Ovary (tissue), 9 donors: ENCODE results near the gene CDKAL1. TPM values are rescaled to one million over a fixed set of nuclear protein-coding genes. Genes with fewer than 3 reads are reported as not detected.

Experiments
- DNase-seq, 5 donors: peaks; one replicate each; pipeline ENCODE4 v3.0.0-alpha.2; 2019 to 2020
- H3K27ac ChIP-seq, 2 donors: fragments of 200-600 bp; one replicate each; pipeline versions ENCODE4 v1.5.1 to v1.8.0; 2019 to 2022
- H3K27me3 ChIP-seq: fragments of 200-600 bp; one replicate; pipeline ENCODE4 v1.8.0; 2022
- H3K36me3 ChIP-seq: fragments of 200-600 bp; sonication (generic); one replicate; pipeline ENCODE4 v1.5.1; 2019
- H3K4me1 ChIP-seq: one replicate; pipeline ENCODE4 v1.8.1; 2013; ENCODE audit warnings: mild to moderate bottlenecking, moderate library complexity; ENCODE audit not compliant: insufficient read depth
- H3K4me3 ChIP-seq: fragments of 200-600 bp; sonication (generic); one replicate; pipeline ENCODE4 v1.5.1; 2017
- H3K9me3 ChIP-seq, 2 donors: fragments of 200-600 bp in 1 of 2; sonication (generic) in 1 of 2; one replicate each; pipeline versions ENCODE4 v1.5.1 to v1.8.1; 2013 to 2019; ENCODE audit warnings: mild to moderate bottlenecking in 1 of 2, moderate library complexity in 1 of 2
- EP300 ChIP-seq: sonication (generic); formaldehyde crosslinking; IDR thresholded peaks from one replicate; pipeline ENCODE4 v1.6.1; 2017; ENCODE audit warnings: antibody characterized with exemption
- POLR2A ChIP-seq: fragments of 450-650 bp; IDR thresholded peaks from one replicate; pipeline ENCODE4 v1.6.1; 2017; ENCODE audit warnings: antibody characterized with exemption, mild to moderate bottlenecking, moderate library complexity
- WGBS, 3 donors: extraction: QIAGEN DNeasy Blood & Tissue Kit in 1 of 3; methylation state at CpG; one replicate each; pipeline versions ENCODE4 v1.1.5 to v1.1.7; 2013 to 2017; 5-methylcytosine and 5-hydroxymethylcytosine counted together
- intact Hi-C, 4 donors: fragments of 100-400 bp; cut with DNase I; formaldehyde crosslinking; loops; one replicate each; pipeline versions ENCODE4 v1.11.0 to v1.15.1; 2022 to 2023
- polyA plus RNA-seq, 2 donors: library from polyadenylated mRNA; stranded (reverse); fragments of 200-250 nt in 1 of 2; fragments of 350-450 nt in 1 of 2; fragmentation: Illumina TruSeq in 1 of 2; extraction: RNeasy Lipid Tissue Mini Kit (QIAGEN cat#74804) in 1 of 2; gene quantifications; one replicate each; pipeline ENCODE4 v1.2.3, GENCODE V29; 2013 to 2014
- total RNA-seq, 7 donors: library from RNA; depleted of rRNA in 2 of 7; stranded (reverse); fragments of >200 nt in 2 of 7; fragmentation: NEBNext Ultra II Directional in 3 of 7; extraction: Animal tissue kit (Norgen Biotek cat#: 25700) in 3 of 7; gene quantifications; one replicate each; pipeline versions ENCODE4 v1.1.0 to v1.2.4, GENCODE V29; 2016 to 2023
- TF ChIP-seq, protein P1 (sequence below), 3 donors: fragments of 450-650 bp in 2 of 3; fragments of 200-600 bp in 1 of 3; IDR thresholded peaks; one replicate each; pipeline versions ENCODE4 v1.5.1 to v1.8.0; 2016 to 2022; ENCODE audit warnings: antibody characterized with exemption in 3 of 3, mild to moderate bottlenecking in 1 of 3
- donor health status: DM: no; HTN: no; CAD: no; lungs with moderate emphysema.
- donor health status: DM: no; HTN: no; CAD: no.
- donor health status: Bipolar disorder and iron deficiency.
- donor health status: DM: yes; HTN: yes; CAD: no.
- donor health status: DM: no; HTN: no; CAD: no.
- donor health status: DM: yes; HTN: yes; CAD: no.

The CDKAL1 gene
- total and polyA plus RNA-seq, 9 donors: 6.8 to 21.3 (median 18.9) TPM

DNA sequence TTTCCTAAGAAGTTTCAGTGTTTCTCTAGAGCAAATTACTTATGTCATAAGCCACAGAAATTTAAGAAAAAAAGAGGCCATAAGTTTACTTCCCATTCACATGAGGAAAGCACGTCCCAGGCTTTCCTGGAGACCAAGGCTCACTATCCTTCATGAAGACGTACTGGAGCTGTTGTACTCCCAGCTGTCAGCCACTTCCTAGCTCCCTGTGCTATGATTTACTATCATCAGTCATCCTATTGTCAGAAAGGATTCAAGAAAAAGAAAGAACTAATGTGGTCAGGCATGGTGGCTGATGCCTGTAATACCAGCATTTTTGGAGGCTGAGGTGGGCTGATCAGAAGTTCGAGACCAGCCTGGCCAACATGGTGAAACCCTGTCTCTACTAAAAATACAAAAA, 721.9 kb downstream of the CDKAL1 start:
- WGBS, 3 donors: 87 to 89% (median 89%) methylated on average over 3 of the region's 3 CpGs
- no peaks in the 10 kb centered on the region for H3K9me3 ChIP-seq

DNA sequence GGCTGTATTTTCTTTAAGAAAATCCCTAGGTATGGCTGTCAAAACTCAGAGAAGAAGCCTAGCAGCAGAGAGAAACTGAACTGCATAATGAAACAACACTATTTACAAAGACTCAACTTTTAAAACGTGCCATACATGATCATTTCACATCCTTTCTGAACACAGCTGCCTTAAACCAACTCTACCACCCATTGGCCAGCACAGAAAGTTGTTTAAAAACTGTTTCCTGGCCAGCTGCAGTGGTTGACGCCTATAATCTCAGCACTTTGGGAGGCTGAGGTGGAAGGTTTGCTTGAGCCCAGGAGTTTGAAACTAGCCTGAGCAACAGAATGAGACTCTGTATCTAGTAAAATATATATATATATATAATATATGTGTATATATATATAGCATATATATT, 722.9 kb downstream of the CDKAL1 start:
- H3K4me3 ChIP-seq: no peak overlapping the region
- H3K27me3 ChIP-seq: no peaks in the 10 kb centered on the region
- H3K9me3 ChIP-seq: no peaks in the 10 kb centered on the region
- WGBS, 3 donors: 40 to 55% (median 46%) methylated on average over 2 of the region's 2 CpGs
- H3K27ac ChIP-seq: no peak overlapping the region
- no peak for DNase-seq
- intact Hi-C loops: no loop called here
- H3K4me1 ChIP-seq: no peaks in the 10 kb centered on the region
- H3K36me3 ChIP-seq: no peaks in the 10 kb centered on the region
- TF ChIP-seq EP300: no peak
- no peak for TF ChIP-seq POLR2A
- TF ChIP-seq, protein P1, sequence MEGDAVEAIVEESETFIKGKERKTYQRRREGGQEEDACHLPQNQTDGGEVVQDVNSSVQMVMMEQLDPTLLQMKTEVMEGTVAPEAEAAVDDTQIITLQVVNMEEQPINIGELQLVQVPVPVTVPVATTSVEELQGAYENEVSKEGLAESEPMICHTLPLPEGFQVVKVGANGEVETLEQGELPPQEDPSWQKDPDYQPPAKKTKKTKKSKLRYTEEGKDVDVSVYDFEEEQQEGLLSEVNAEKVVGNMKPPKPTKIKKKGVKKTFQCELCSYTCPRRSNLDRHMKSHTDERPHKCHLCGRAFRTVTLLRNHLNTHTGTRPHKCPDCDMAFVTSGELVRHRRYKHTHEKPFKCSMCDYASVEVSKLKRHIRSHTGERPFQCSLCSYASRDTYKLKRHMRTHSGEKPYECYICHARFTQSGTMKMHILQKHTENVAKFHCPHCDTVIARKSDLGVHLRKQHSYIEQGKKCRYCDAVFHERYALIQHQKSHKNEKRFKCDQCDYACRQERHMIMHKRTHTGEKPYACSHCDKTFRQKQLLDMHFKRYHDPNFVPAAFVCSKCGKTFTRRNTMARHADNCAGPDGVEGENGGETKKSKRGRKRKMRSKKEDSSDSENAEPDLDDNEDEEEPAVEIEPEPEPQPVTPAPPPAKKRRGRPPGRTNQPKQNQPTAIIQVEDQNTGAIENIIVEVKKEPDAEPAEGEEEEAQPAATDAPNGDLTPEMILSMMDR (IDR thresholded peaks at IDR 0.05): no peak

More for the DNA sequence above, 721.9 kb downstream of the CDKAL1 start:
- no peaks in the 10 kb centered on the region for H3K4me1 ChIP-seq
- intact Hi-C loops: no loop called here
- no peaks in the 10 kb centered on the region for H3K36me3 ChIP-seq
- no peak for TF ChIP-seq POLR2A
- TF ChIP-seq, protein P1 (IDR thresholded peaks at IDR 0.05): no peak
- no peak for TF ChIP-seq EP300
- no peak for DNase-seq
- H3K4me3 ChIP-seq: no peak overlapping the region
- H3K27me3 ChIP-seq: no peaks in the 10 kb centered on the region
- H3K27ac ChIP-seq: no peak overlapping the region

DNA sequence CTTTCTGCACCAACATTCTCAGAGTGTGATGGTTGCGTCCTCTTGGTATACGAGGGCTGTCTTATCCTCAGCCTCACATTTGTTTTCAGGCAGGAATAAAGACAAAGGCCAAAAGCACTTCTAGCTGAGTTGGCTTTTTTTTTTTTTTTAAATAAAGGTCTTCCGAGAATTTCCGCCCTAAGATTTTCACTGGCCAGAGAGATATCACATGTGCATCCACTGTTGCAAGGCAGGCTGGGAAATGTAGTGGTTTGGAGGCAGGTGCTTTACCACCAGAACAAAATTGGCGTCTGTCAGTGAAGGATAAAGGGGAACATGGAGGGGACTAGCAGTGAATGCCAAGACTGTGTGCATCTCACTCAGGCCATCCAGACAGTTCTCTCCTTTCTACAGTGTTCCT, 724.4 kb downstream of the CDKAL1 start:
- DNase-seq: no peak
- TF ChIP-seq EP300 (no peak), POLR2A (no peak)
- TF ChIP-seq, protein P1 (IDR thresholded peaks at IDR 0.05): no peak
- Histone ChIP-seq H3K27me3 (no peaks in the 10 kb centered on the region), H3K36me3 (no peaks in the 10 kb centered on the region), H3K27ac (no peak overlapping the region), H3K4me1 (no peaks in the 10 kb centered on the region), H3K9me3 (no peaks in the 10 kb centered on the region), H3K4me3 (no peak overlapping the region)
- WGBS, 3 donors: 74 to 91% (median 76%) methylated on average over 5 of the region's 5 CpGs
- intact Hi-C loops: no loop called here

DNA sequence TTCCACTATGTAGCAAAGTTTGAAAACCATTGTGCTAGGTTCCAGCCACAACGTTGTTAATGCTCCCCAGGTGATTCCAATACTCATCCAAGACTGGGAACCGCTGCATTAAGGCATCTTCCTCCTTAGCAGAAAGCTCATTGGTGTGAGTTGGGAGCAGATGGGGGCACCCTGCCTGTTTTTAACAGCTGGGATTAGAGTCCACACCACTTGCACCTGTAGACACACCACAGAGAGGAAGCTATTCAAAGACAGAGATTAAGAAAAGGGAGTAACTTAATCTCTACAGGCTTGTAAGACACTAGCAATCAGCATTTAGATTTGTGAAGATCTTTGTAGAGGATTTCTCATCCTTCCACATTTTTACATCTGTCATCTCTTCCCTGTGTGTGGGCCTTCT, 725.4 kb downstream of the CDKAL1 start:
- H3K27me3 ChIP-seq: no peaks in the 10 kb centered on the region
- no peaks in the 10 kb centered on the region for H3K36me3 ChIP-seq
- 76 to 89% (median 85%) methylated on average over 2 of the region's 2 CpGs for WGBS, 3 donors
- no peak for DNase-seq
- H3K27ac ChIP-seq: no peak overlapping the region
- intact Hi-C loops: no loop called here
- no peak overlapping the region for H3K4me3 ChIP-seq
- H3K9me3 ChIP-seq: no peaks in the 10 kb centered on the region
- no peaks in the 10 kb centered on the region for H3K4me1 ChIP-seq
- TF ChIP-seq, protein P1 (IDR thresholded peaks at IDR 0.05): no peak
- no peak for TF ChIP-seq EP300
- TF ChIP-seq POLR2A: no peak
